Liver (tissue), 9 donors: ENCODE measurements around the gene TMEM106A. TPM values are rescaled to one million over a fixed set of nuclear protein-coding genes. Genes with fewer than 3 reads are reported as not detected.
A peak's percentile ranks its signal among the peaks of the same experiment; 100 is the strongest.

ENCODE experiments used
- DNase-seq: peaks from one replicate; pipeline ENCODE4 v3.0.0-alpha.2; 2017; ENCODE audit warnings: low spot score
- H3K27ac ChIP-seq, 2 donors: one replicate each; pipeline ENCODE4 v1.7.0; 2013; ENCODE audit warnings: inconsistent platforms in 2 of 2, low read length in 2 of 2, control low read depth in 1 of 2, low read depth in 1 of 2, mild to moderate bottlenecking in 1 of 2
- H3K27me3 ChIP-seq, 4 donors: one replicate each; pipeline versions ENCODE4 v1.6.1 to v1.7.0; 2013; ENCODE audit warnings: low read length in 3 of 4, inconsistent platforms in 1 of 4, mild to moderate bottlenecking in 1 of 4, moderate library complexity in 1 of 4; ENCODE audit not compliant: control insufficient read depth in 4 of 4, insufficient read depth in 4 of 4
- H3K36me3 ChIP-seq, 4 donors: one replicate each; pipeline versions ENCODE4 v1.6.1 to v1.7.0; 2013; ENCODE audit warnings: low read length in 3 of 4, mild to moderate bottlenecking in 3 of 4, low read depth in 1 of 4, moderate library complexity in 1 of 4; ENCODE audit not compliant: control insufficient read depth in 4 of 4, insufficient read depth in 3 of 4
- H3K4me1 ChIP-seq, 4 donors: one replicate each; pipeline versions ENCODE4 v1.6.1 to v1.7.0; 2013; ENCODE audit warnings: low read length in 3 of 4, mild to moderate bottlenecking in 3 of 4, moderate library complexity in 1 of 4; ENCODE audit not compliant: control insufficient read depth in 4 of 4, insufficient read depth in 4 of 4
- H3K4me3 ChIP-seq, 3 donors: one replicate each; pipeline versions ENCODE4 v1.6.1 to v1.7.0; 2013; ENCODE audit warnings: low read length in 3 of 3, control low read depth in 1 of 3, low read depth in 1 of 3, mild to moderate bottlenecking in 1 of 3
- H3K9ac ChIP-seq, 2 donors: one replicate each; pipeline ENCODE4 v1.7.0; 2013; ENCODE audit warnings: low read length in 2 of 2, mild to moderate bottlenecking in 2 of 2, moderate library complexity in 2 of 2, control low read depth in 1 of 2, low read depth in 1 of 2
- H3K9me3 ChIP-seq, 4 donors: one replicate each; pipeline versions ENCODE4 v1.6.1 to v1.7.0; 2013; ENCODE audit warnings: low read length in 3 of 4; ENCODE audit not compliant: control insufficient read depth in 4 of 4
- EGR1 ChIP-seq, 2 donors: IDR thresholded peaks; 2 replicates each; pipeline ENCODE4 v1.6.1; 2016 to 2018; ENCODE audit warnings: antibody characterized with exemption in 2 of 2, low read depth in 2 of 2
- FOXA2 ChIP-seq: IDR thresholded peaks from 2 replicates; pipeline ENCODE4 v1.6.1; 2016; ENCODE audit warnings: antibody characterized with exemption
- GABPA ChIP-seq, 2 donors: IDR thresholded peaks in 1 of 2; conservative IDR thresholded peaks in 1 of 2; 2 replicates each; pipeline ENCODE4 v1.6.1; 2016; ENCODE audit warnings: antibody characterized with exemption in 2 of 2, mild to moderate bottlenecking in 1 of 2, moderate library complexity in 1 of 2
- HNF4A ChIP-seq, 2 donors: conservative IDR thresholded peaks; 2 replicates each; pipeline ENCODE4 v1.6.1; 2016; ENCODE audit warnings: antibody characterized with exemption in 2 of 2, mild to moderate bottlenecking in 2 of 2
- HNF4G ChIP-seq: IDR thresholded peaks from 2 replicates; pipeline ENCODE4 v1.6.1; 2016; ENCODE audit warnings: antibody characterized with exemption
- JUND ChIP-seq, 2 donors: IDR thresholded peaks; 2 replicates each; pipeline ENCODE4 v1.6.1; 2016; ENCODE audit warnings: antibody characterized with exemption in 2 of 2
- RAD21 ChIP-seq, 2 donors: IDR thresholded peaks; 2 replicates each; pipeline ENCODE4 v1.6.1; 2016; ENCODE audit warnings: antibody characterized with exemption in 2 of 2, mild to moderate bottlenecking in 2 of 2
- RXRA ChIP-seq, 2 donors: IDR thresholded peaks; 2 replicates each; pipeline ENCODE4 v1.6.1; 2017 to 2018; ENCODE audit warnings: antibody characterized with exemption in 2 of 2, mild to moderate bottlenecking in 1 of 2
- TAF1 ChIP-seq: conservative IDR thresholded peaks from 2 replicates; pipeline ENCODE4 v1.6.1; 2016; ENCODE audit warnings: antibody characterized with exemption, mild to moderate bottlenecking
- WGBS: extraction: QIAGEN DNeasy Blood & Tissue Kit; methylation state at CpG from one replicate; pipeline ENCODE4 v1.1.7; 2013; 5-methylcytosine and 5-hydroxymethylcytosine counted together
- polyA plus RNA-seq, 2 donors: library from polyadenylated mRNA; stranded (reverse) in 1 of 2; unstranded in 1 of 2; fragments of 200-250 nt in 1 of 2; fragments of >200 nt in 1 of 2; fragmentation: Nextera tagmentation in 1 of 2; extraction: Ambion mirVana in 1 of 2; gene quantifications; one replicate each; pipeline versions ENCODE4 v1.2.1 to v1.2.3, GENCODE V29; 2013 to 2015
- total RNA-seq, 2 donors: library from RNA; depleted of rRNA; stranded (reverse); fragments of >200 nt; gene quantifications; one replicate each; pipeline ENCODE4 v1.2.3, GENCODE V29; 2014
- TF ChIP-seq, protein P1 (sequence below): IDR thresholded peaks from 2 replicates; pipeline ENCODE4 v1.6.1; 2016; ENCODE audit warnings: antibody characterized with exemption, mild to moderate bottlenecking
- TF ChIP-seq, protein P2 (sequence below): IDR thresholded peaks from 2 replicates; pipeline ENCODE4 v1.6.1; 2016; ENCODE audit warnings: antibody characterized with exemption
- TF ChIP-seq, protein P3 (sequence below): fragments of 150-350 bp; IDR thresholded peaks from 2 replicates; pipeline ENCODE4 v1.5.1; 2017; ENCODE audit warnings: improper control_type of control experiment, low read depth, low read length; ENCODE audit not compliant: missing input control
- TF ChIP-seq, protein P4 (sequence below): IDR thresholded peaks from 2 replicates; pipeline ENCODE4 v1.6.1; 2016; ENCODE audit warnings: antibody characterized with exemption
- donor health status: healthy.
- donor health status: healthy.
- donor health status: healthy.
- donor health status: healthy.
- donor health status: healthy.

The TMEM106A gene
- total and polyA plus RNA-seq, 4 donors, result 1.3 to 3.8 (median 2.6) TPM

DNA sequence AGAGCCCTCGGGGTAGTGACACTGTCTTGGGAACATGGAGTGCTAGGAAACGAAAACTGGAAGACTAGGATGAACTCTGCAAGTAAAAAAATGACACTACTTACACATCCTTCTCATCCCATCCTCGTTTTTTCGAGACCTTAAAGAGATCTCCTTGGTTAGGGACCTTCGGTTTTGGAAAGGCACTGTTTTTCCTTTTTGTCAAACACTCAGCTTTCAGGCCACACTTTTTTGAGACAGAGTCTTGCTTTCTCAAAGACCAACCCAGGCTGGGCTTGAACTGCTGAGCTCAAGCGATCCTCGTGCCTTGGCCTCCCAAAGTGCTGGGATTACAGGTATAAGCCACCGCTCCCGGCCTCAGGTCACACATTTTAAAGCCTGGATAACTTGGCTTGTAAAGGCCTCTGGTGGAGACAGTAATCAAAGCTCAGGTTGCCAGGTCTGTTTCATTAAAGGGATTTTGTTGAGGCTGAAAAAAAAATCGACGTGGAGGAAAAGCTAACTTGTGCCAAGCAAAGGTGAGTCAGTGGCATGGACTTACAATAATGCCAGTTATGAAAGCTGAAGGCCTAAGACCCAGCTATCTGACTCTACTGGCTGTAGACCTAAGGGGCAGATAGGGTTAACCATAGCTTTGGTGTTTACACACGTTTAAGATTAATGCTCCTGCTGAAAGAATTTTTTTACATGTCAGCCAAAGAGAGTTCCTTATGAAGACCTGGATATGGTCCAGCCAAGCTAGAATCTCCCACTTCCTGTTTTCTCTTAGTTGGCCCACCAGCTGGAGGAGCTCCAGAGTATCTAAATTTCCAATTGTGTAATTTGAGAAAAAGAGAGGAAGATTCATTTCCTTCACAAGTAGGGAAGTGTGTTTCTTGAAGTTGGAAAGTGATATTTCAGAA is 39.8 kb upstream of the TMEM106A start:
- no peaks in the 10 kb centered on the region for H3K27me3 ChIP-seq

More for the DNA sequence above, 39.8 kb upstream of the TMEM106A start:
- H3K4me3 ChIP-seq, result peak overlapping the region; percentile 70 to 90 (median 75)
- H3K4me1 ChIP-seq, result peaks cover 7 to 62% (median 45%) of the 10 kb centered on the region in 4 donors
- TF ChIP-seq HNF4A (conservative IDR thresholded peaks at IDR 0.05) (no peak), FOXA2 (no peak), TAF1 (no peak), HNF4G (no peak), EGR1 (IDR thresholded peaks at IDR 0.05; ENCODE audit: low read depth in 2 of 2) (no peak), JUND (IDR thresholded peaks at IDR 0.05) (no peak), GABPA (IDR thresholded peaks at IDR 0.05 in 1 of 2, conservative IDR thresholded peaks at IDR 0.05 in 1 of 2) (peak in 1 of 2 donors; percentile 24), RAD21 (IDR thresholded peaks at IDR 0.05) (peak; percentile 37 to 48), RXRA (IDR thresholded peaks at IDR 0.05) (peak in 1 of 2 donors; percentile 8)
- TF ChIP-seq, protein P1, sequence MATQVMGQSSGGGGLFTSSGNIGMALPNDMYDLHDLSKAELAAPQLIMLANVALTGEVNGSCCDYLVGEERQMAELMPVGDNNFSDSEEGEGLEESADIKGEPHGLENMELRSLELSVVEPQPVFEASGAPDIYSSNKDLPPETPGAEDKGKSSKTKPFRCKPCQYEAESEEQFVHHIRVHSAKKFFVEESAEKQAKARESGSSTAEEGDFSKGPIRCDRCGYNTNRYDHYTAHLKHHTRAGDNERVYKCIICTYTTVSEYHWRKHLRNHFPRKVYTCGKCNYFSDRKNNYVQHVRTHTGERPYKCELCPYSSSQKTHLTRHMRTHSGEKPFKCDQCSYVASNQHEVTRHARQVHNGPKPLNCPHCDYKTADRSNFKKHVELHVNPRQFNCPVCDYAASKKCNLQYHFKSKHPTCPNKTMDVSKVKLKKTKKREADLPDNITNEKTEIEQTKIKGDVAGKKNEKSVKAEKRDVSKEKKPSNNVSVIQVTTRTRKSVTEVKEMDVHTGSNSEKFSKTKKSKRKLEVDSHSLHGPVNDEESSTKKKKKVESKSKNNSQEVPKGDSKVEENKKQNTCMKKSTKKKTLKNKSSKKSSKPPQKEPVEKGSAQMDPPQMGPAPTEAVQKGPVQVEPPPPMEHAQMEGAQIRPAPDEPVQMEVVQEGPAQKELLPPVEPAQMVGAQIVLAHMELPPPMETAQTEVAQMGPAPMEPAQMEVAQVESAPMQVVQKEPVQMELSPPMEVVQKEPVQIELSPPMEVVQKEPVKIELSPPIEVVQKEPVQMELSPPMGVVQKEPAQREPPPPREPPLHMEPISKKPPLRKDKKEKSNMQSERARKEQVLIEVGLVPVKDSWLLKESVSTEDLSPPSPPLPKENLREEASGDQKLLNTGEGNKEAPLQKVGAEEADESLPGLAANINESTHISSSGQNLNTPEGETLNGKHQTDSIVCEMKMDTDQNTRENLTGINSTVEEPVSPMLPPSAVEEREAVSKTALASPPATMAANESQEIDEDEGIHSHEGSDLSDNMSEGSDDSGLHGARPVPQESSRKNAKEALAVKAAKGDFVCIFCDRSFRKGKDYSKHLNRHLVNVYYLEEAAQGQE, result no peak
- TF ChIP-seq, protein P2, sequence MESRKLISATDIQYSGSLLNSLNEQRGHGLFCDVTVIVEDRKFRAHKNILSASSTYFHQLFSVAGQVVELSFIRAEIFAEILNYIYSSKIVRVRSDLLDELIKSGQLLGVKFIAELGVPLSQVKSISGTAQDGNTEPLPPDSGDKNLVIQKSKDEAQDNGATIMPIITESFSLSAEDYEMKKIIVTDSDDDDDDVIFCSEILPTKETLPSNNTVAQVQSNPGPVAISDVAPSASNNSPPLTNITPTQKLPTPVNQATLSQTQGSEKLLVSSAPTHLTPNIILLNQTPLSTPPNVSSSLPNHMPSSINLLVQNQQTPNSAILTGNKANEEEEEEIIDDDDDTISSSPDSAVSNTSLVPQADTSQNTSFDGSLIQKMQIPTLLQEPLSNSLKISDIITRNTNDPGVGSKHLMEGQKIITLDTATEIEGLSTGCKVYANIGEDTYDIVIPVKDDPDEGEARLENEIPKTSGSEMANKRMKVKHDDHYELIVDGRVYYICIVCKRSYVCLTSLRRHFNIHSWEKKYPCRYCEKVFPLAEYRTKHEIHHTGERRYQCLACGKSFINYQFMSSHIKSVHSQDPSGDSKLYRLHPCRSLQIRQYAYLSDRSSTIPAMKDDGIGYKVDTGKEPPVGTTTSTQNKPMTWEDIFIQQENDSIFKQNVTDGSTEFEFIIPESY, result no peak
- TF ChIP-seq, protein P3, sequence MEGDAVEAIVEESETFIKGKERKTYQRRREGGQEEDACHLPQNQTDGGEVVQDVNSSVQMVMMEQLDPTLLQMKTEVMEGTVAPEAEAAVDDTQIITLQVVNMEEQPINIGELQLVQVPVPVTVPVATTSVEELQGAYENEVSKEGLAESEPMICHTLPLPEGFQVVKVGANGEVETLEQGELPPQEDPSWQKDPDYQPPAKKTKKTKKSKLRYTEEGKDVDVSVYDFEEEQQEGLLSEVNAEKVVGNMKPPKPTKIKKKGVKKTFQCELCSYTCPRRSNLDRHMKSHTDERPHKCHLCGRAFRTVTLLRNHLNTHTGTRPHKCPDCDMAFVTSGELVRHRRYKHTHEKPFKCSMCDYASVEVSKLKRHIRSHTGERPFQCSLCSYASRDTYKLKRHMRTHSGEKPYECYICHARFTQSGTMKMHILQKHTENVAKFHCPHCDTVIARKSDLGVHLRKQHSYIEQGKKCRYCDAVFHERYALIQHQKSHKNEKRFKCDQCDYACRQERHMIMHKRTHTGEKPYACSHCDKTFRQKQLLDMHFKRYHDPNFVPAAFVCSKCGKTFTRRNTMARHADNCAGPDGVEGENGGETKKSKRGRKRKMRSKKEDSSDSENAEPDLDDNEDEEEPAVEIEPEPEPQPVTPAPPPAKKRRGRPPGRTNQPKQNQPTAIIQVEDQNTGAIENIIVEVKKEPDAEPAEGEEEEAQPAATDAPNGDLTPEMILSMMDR, result peak; percentile 6
- TF ChIP-seq, protein P4, sequence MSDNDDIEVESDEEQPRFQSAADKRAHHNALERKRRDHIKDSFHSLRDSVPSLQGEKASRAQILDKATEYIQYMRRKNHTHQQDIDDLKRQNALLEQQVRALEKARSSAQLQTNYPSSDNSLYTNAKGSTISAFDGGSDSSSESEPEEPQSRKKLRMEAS, result peak; percentile 49
- H3K36me3 ChIP-seq, result peaks cover 0 to 2% (median under 1%) of the 10 kb centered on the region in 4 donors
- DNase-seq, result peak; percentile 38
- H3K27ac ChIP-seq, result peak overlapping the region; percentile 89 to 96
- no peaks in the 10 kb centered on the region for H3K9me3 ChIP-seq
- peak overlapping the region; percentile 85 to 94 for H3K9ac ChIP-seq
- WGBS, result 4% methylated on average over 12 of the region's 12 CpGs
